GM23248 (cell line): ENCODE results near the gene AKAP7. TPM values are rescaled to one million over a fixed set of nuclear protein-coding genes. Genes with fewer than 3 reads are reported as not detected.

ENCODE experiments used
- DNase-seq: peaks from one replicate; pipeline ENCODE4 v3.0.0-alpha.2; 2015
- H2AFZ ChIP-seq: fragments of 200-600 bp; sonication (generic); 2 replicates; pipeline ENCODE4 v1.6.1; 2016; ENCODE audit warnings: antibody characterized with exemption
- H3F3A ChIP-seq: fragments of 200-600 bp; sonication (generic); 2 replicates; pipeline ENCODE4 v1.6.1; 2016; ENCODE audit warnings: mild to moderate bottlenecking, antibody characterized with exemption, mixed run types; ENCODE audit not compliant: insufficient read depth
- H3K27ac ChIP-seq: fragments of 200-600 bp; sonication (generic); 2 replicates; pipeline ENCODE4 v1.5.1; 2016; ENCODE audit warnings: mild to moderate bottlenecking
- H3K27me3 ChIP-seq: fragments of 200-600 bp; sonication (generic); replicated peaks from 2 replicates; pipeline ENCODE4 v1.6.1; 2016; ENCODE audit warnings: mild to moderate bottlenecking; ENCODE audit not compliant: insufficient read depth
- H3K36me3 ChIP-seq: fragments of 200-600 bp; sonication (generic); 2 replicates; pipeline ENCODE4 v1.6.1; 2016; ENCODE audit warnings: low read depth, mild to moderate bottlenecking
- H3K4me1 ChIP-seq: fragments of 200-600 bp; sonication (generic); 2 replicates; pipeline ENCODE4 v1.6.1; 2016; ENCODE audit warnings: mild to moderate bottlenecking; ENCODE audit not compliant: insufficient read depth
- H3K4me2 ChIP-seq: fragments of 200-600 bp; sonication (generic); one replicate; pipeline ENCODE4 v1.6.1; 2016; ENCODE audit warnings: mild to moderate bottlenecking; ENCODE audit not compliant: unreplicated experiment
- H3K4me3 ChIP-seq: fragments of 200-600 bp; sonication (generic); 2 replicates; pipeline ENCODE4 v1.5.1; 2016; ENCODE audit warnings: mild to moderate bottlenecking
- H3K79me2 ChIP-seq: fragments of 200-600 bp; sonication (generic); 2 replicates; pipeline ENCODE4 v1.6.1; 2016; ENCODE audit warnings: mild to moderate bottlenecking; ENCODE audit not compliant: insufficient read depth
- H3K9ac ChIP-seq: fragments of 200-600 bp; sonication (generic); 2 replicates; pipeline ENCODE4 v1.6.1; 2016; ENCODE audit warnings: mild to moderate bottlenecking
- H3K9me2 ChIP-seq: fragments of 200-600 bp; sonication (generic); 2 replicates; pipeline ENCODE4 v1.6.1; 2016; ENCODE audit warnings: mixed run types, mild to moderate bottlenecking, moderate library complexity; ENCODE audit not compliant: insufficient read depth
- H3K9me3 ChIP-seq: fragments of 200-600 bp; sonication (generic); one replicate; pipeline ENCODE4 v1.6.1; 2017; ENCODE audit warnings: low read depth
- H4K20me1 ChIP-seq: fragments of 200-600 bp; sonication (generic); 2 replicates; pipeline ENCODE4 v1.6.0; 2016; ENCODE audit not compliant: insufficient read depth
- EZH2 ChIP-seq: fragments of 200-600 bp; sonication (generic); IDR thresholded peaks from 2 replicates; pipeline ENCODE4 v1.6.1; 2018; ENCODE audit warnings: antibody characterized with exemption, mild to moderate bottlenecking; ENCODE audit not compliant: insufficient read depth, poor library complexity, severe bottlenecking
- EZH2phosphoT487 ChIP-seq: fragments of 200-600 bp; sonication (generic); IDR thresholded peaks from 2 replicates; pipeline ENCODE4 v1.6.1; 2018; ENCODE audit warnings: antibody characterized with exemption, moderate library complexity, mild to moderate bottlenecking, low read depth; ENCODE audit not compliant: insufficient read depth
- WGBS, 2 experiments: methylation state at CpG; one replicate each; pipeline ENCODE4 v1.1.6; 2015 to 2017; ENCODE audit warnings: low lambda C conversion rate in 2 of 2, low coverage in 1 of 2; ENCODE audit errors: missing lambda C conversion rate in 2 of 2; 5-methylcytosine and 5-hydroxymethylcytosine counted together
- in situ Hi-C: fragments of 300-500 bp; cut with MboI; formaldehyde crosslinking; loops from 2 replicates; pipeline ENCODE4 v1.15.0; 2020
- polyA plus RNA-seq: library from polyadenylated mRNA; unstranded; fragments of >200 nt; fragmentation: Nextera tagmentation; extraction: Ambion mirVana; gene quantifications from 2 replicates; pipeline ENCODE4 v1.2.1, GENCODE V29; 2016
- total RNA-seq: library from RNA; depleted of rRNA; stranded (reverse); fragments of >200 nt; shearing (Covaris generic); gene quantifications from 2 replicates; pipeline ENCODE4 v1.2.3, GENCODE V29; 2014

AKAP7 gene
- total and polyA plus RNA-seq, 2 experiments from 2014 or later: 3.2 to 8.2 TPM

GRCh38 chr6:131164506-131164905, 29.2 kb downstream of the AKAP7 start:
- DNase-seq: peak; percentile 62
- no peaks in the 10 kb centered on the region for H4K20me1 ChIP-seq
- no peaks in the 10 kb centered on the region for H3K79me2 ChIP-seq
- no peaks in the 10 kb centered on the region for H3K27me3 ChIP-seq
- no peak overlapping the region for H3K9ac ChIP-seq
- H3K9me3 ChIP-seq: no peaks in the 10 kb centered on the region
- H2AFZ ChIP-seq: no peak overlapping the region
- H3K4me2 ChIP-seq: peak overlapping the region; percentile 50
- no peak overlapping the region for H3K4me3 ChIP-seq
- peaks cover 31% of the 10 kb centered on the region for H3F3A ChIP-seq
- H3K4me1 ChIP-seq: peaks cover 27% of the 10 kb centered on the region
- H3K36me3 ChIP-seq: no peaks in the 10 kb centered on the region
- 47 to 48% methylated on average over 2 of the region's 2 CpGs for WGBS, 2 experiments
- in situ Hi-C loops: no loop called here
- H3K9me2 ChIP-seq: peaks cover 3% of the 10 kb centered on the region; the same call in 1 of the 2 replicates
- TF ChIP-seq EZH2 (no peak), EZH2phosphoT487 (no peak)
- H3K27ac ChIP-seq: no peak overlapping the region; the same call in 1 of the 2 replicates

GRCh38 chr6:131167773-131168172, 32.5 kb downstream of the AKAP7 start:
- WGBS, 2 experiments: 53 to 56% methylated on average over 3 of the region's 3 CpGs
- in situ Hi-C loops: no loop called here
- TF ChIP-seq EZH2 (no peak), EZH2phosphoT487 (no peak)

GRCh38 chr6:131169613-131170012, 34.3 kb downstream of the AKAP7 start:
- Histone ChIP-seq H2AFZ (no peak overlapping the region), H3K9ac (no peak overlapping the region), H3K4me1 (peaks cover 43% of the 10 kb centered on the region), H3K4me3 (no peak overlapping the region), H3K4me2 (no peak overlapping the region), H3K27ac (no peak overlapping the region), H4K20me1 (no peaks in the 10 kb centered on the region), H3F3A (peaks cover 31% of the 10 kb centered on the region; the same call in 1 of the 2 replicates), H3K9me2 (peaks cover 3% of the 10 kb centered on the region; the same call in 1 of the 2 replicates), H3K9me3 (no peaks in the 10 kb centered on the region), H3K27me3 (no peaks in the 10 kb centered on the region), H3K36me3 (no peaks in the 10 kb centered on the region), H3K79me2 (no peaks in the 10 kb centered on the region)
- in situ Hi-C loops: no loop called here
- no peak for TF ChIP-seq EZH2
- TF ChIP-seq EZH2phosphoT487: no peak
- DNase-seq: no peak

More at GRCh38 chr6:131167773-131168172, 32.5 kb downstream of the AKAP7 start:
- DNase-seq: no peak
- Histone ChIP-seq H3K4me3 (no peak overlapping the region), H3K4me1 (peaks cover 37% of the 10 kb centered on the region), H3K27ac (no peak overlapping the region), H3K36me3 (no peaks in the 10 kb centered on the region), H2AFZ (no peak overlapping the region), H3K4me2 (no peak overlapping the region), H3K9me3 (no peaks in the 10 kb centered on the region), H4K20me1 (no peaks in the 10 kb centered on the region), H3K9ac (no peak overlapping the region), H3F3A (peaks cover 30% of the 10 kb centered on the region; the same call in 1 of the 2 replicates), H3K9me2 (peaks cover 3% of the 10 kb centered on the region; the same call in 1 of the 2 replicates), H3K79me2 (no peaks in the 10 kb centered on the region), H3K27me3 (no peaks in the 10 kb centered on the region)

- in situ Hi-C loops: no loop called here
- H3K79me2 ChIP-seq: no peaks in the 10 kb centered on the region
- H3K4me3 ChIP-seq: no peak overlapping the region
- H3K9me2 ChIP-seq: no peaks in the 10 kb centered on the region
- H3K4me2 ChIP-seq: no peak overlapping the region
- TF ChIP-seq EZH2phosphoT487 (no peak), EZH2 (no peak)
- 67 to 73% methylated on average over 1 of the region's 1 CpG for WGBS, 2 experiments
- no peak overlapping the region for H2AFZ ChIP-seq
- no peak overlapping the region for H3K9ac ChIP-seq
- no peaks in the 10 kb centered on the region for H3K36me3 ChIP-seq
- peaks cover 25% of the 10 kb centered on the region; the same call in 1 of the 2 replicates for H3F3A ChIP-seq
- peak; percentile 48 for DNase-seq
- no peaks in the 10 kb centered on the region for H3K9me3 ChIP-seq
- H3K27me3 ChIP-seq: no peaks in the 10 kb centered on the region
- H3K27ac ChIP-seq: no peak overlapping the region
- peaks cover 53% of the 10 kb centered on the region for H3K4me1 ChIP-seq
- no peaks in the 10 kb centered on the region for H4K20me1 ChIP-seq
Measured at GRCh38 chr6:131172222-131172621, 37.0 kb downstream of the AKAP7 start.

GRCh38 chr6:131173680-131174079, 38.4 kb downstream of the AKAP7 start:
- H3K4me2 ChIP-seq: peak overlapping the region; percentile 43
- H3K36me3 ChIP-seq: no peaks in the 10 kb centered on the region
- no peak overlapping the region for H2AFZ ChIP-seq
- TF ChIP-seq EZH2: no peak
- TF ChIP-seq EZH2phosphoT487: no peak
- 0% methylated on average over 1 of the region's 1 CpG for WGBS, 2 experiments
- H3K27ac ChIP-seq: peak overlapping the region; percentile 39
- peaks cover 53% of the 10 kb centered on the region for H3K4me1 ChIP-seq
- peak; percentile 58 for DNase-seq
- in situ Hi-C loops: no loop called here
- H3K27me3 ChIP-seq: no peaks in the 10 kb centered on the region
- no peaks in the 10 kb centered on the region for H3K79me2 ChIP-seq
- H3K9me3 ChIP-seq: no peaks in the 10 kb centered on the region
- no peaks in the 10 kb centered on the region for H4K20me1 ChIP-seq
- H3K4me3 ChIP-seq: peak overlapping the region; percentile 17
- no peak overlapping the region for H3K9ac ChIP-seq
- H3F3A ChIP-seq: peaks cover 25% of the 10 kb centered on the region; the same call in 1 of the 2 replicates
- no peaks in the 10 kb centered on the region for H3K9me2 ChIP-seq
